Measurements from ENCODE around the gene RYR2. TPM values are rescaled to one million over a fixed set of nuclear protein-coding genes. Genes with fewer than 3 reads are reported as not detected.

RYR2 gene
- total RNA-seq, 4 donors from 2014 or later = 0.23 to 4.6 (median 0.89) TPM

DNA sequence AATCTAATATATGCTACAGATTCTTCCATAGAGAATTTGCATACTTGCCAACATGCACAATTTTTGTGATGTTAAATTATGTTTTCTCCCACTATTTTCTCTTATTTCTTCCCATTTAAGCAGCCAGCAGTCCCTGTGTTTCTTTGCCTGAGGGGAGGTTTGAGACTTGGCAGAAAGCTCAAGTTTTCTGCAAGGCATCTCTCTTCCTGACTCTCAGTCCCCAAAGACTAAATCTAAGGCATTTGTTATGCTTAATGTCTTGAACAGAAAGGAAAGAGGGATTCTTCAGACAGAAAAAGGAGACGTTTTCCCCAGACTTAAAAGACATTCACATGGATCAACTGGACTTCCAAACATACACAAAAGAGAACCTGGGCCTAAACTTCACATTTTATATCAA lies 354.4 kb downstream of the RYR2 start:
- no peak for DNase-seq
- no peaks in the 10 kb centered on the region for H3K4me1 ChIP-seq
- intact Hi-C loops (cut with DNase I) = no loop called here

DNA sequence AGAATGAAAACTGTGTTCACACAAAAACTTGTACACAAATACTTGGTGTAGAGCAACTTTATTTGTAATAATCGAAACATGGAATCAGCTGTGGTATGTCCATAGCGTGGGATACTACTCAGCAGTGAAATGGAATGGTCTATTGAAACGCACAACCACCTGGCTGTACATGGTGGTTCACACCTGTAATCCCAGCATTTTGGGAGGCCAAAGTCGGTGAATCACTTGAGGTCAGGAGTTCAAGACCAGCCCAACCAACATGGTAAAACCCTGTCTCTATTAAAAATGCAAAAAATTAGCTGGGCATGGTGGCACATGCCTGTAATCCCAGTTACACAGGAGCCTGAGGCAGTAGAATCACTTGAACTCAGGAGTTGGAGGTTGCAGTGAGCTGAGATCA lies 356.8 kb downstream of the RYR2 start:
- H3K9me3 ChIP-seq = peaks cover 0 to 6% (median 0%) of the 10 kb centered on the region in 3 donors
- intact Hi-C loops (cut with DNase I) = no loop called here

More for the DNA sequence above, 354.4 kb downstream of the RYR2 start:
- H3K36me3 ChIP-seq = no peaks in the 10 kb centered on the region
- H3K27ac ChIP-seq = no peak overlapping the region
- WGBS, 2 donors = 0 to 33% methylated on average over 1 of the region's 1 CpG
- no peak overlapping the region for H3K4me3 ChIP-seq
- H3K27me3 ChIP-seq = no peaks in the 10 kb centered on the region
- H3K9me3 ChIP-seq = peaks cover 0 to 6% (median 0%) of the 10 kb centered on the region in 3 donors
- TF ChIP-seq, protein P1, sequence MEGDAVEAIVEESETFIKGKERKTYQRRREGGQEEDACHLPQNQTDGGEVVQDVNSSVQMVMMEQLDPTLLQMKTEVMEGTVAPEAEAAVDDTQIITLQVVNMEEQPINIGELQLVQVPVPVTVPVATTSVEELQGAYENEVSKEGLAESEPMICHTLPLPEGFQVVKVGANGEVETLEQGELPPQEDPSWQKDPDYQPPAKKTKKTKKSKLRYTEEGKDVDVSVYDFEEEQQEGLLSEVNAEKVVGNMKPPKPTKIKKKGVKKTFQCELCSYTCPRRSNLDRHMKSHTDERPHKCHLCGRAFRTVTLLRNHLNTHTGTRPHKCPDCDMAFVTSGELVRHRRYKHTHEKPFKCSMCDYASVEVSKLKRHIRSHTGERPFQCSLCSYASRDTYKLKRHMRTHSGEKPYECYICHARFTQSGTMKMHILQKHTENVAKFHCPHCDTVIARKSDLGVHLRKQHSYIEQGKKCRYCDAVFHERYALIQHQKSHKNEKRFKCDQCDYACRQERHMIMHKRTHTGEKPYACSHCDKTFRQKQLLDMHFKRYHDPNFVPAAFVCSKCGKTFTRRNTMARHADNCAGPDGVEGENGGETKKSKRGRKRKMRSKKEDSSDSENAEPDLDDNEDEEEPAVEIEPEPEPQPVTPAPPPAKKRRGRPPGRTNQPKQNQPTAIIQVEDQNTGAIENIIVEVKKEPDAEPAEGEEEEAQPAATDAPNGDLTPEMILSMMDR (IDR thresholded peaks at IDR 0.05) = no peak
- TF ChIP-seq POLR2A (IDR thresholded peaks at IDR 0.05) = no peak

DNA sequence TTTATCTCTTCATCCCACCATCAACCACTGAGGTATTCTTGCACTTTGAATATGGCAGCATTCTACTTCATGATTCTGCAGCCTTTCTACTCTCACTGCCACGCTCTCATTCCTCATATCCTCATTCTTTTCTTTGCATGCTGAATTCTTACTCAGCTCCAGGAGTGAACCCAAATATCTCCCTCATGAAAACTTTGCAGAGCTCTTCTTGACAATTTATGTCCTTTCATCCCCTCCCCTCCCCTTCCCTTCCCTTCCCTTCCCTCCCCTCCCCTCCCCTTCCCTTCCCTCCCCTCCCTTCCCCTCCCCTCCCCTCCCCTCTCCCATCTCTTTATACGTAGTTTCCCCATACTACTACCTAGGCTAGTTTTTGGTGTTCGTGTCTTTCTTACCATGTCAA lies 363.9 kb downstream of the RYR2 start:
- Histone ChIP-seq H3K27me3 (no peaks in the 10 kb centered on the region), H3K4me1 (no peaks in the 10 kb centered on the region), H3K4me3 (no peak overlapping the region), H3K9me3 (no peaks in the 10 kb centered on the region), H3K27ac (no peak overlapping the region), H3K36me3 (no peaks in the 10 kb centered on the region)
- DNase-seq = no peak
- no peak for TF ChIP-seq POLR2A (IDR thresholded peaks at IDR 0.05)
- TF ChIP-seq, protein P1 (IDR thresholded peaks at IDR 0.05) = no peak
- 64 to 74% methylated on average over 3 of the region's 3 CpGs for WGBS, 2 donors
- intact Hi-C loops (cut with DNase I) = no loop called here

More for the DNA sequence above, 356.8 kb downstream of the RYR2 start:
- Histone ChIP-seq H3K27ac (no peak overlapping the region), H3K36me3 (no peaks in the 10 kb centered on the region), H3K4me3 (no peak overlapping the region), H3K27me3 (no peaks in the 10 kb centered on the region), H3K4me1 (no peaks in the 10 kb centered on the region)
- 76 to 77% methylated on average over 4 of the region's 4 CpGs for WGBS, 2 donors
- TF ChIP-seq POLR2A (IDR thresholded peaks at IDR 0.05) = no peak
- TF ChIP-seq, protein P1 (IDR thresholded peaks at IDR 0.05) = no peak
- no peak for DNase-seq

DNA sequence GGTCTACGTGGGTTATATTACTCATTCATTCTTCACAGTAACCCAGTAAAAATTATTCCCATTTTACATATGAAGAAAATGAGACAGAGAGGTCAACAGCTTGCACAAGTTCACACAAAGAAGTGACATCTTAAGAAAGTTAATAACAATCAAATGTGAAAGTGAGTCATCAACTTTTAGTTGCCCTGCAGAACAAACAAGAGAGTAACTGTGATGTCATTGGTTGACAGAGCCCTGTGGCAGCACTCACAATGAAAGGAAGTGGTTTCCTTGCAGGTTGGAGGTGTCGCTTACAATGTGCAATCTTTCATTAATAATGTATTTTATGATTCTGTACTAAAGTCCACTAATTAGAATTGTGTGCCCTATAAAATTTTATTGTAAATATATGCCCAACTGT lies 369.6 kb downstream of the RYR2 start:
- Histone ChIP-seq H3K27ac (no peak overlapping the region), H3K4me3 (no peak overlapping the region), H3K27me3 (no peaks in the 10 kb centered on the region), H3K9me3 (no peaks in the 10 kb centered on the region), H3K36me3 (no peaks in the 10 kb centered on the region), H3K4me1 (no peaks in the 10 kb centered on the region)
- intact Hi-C loops (cut with DNase I) = no loop called here
- TF ChIP-seq POLR2A (IDR thresholded peaks at IDR 0.05) = no peak
- TF ChIP-seq, protein P1 (IDR thresholded peaks at IDR 0.05) = no peak
- no peak for DNase-seq
- WGBS, 2 donors = 57 to 58% methylated on average over 2 of the region's 2 CpGs

DNA sequence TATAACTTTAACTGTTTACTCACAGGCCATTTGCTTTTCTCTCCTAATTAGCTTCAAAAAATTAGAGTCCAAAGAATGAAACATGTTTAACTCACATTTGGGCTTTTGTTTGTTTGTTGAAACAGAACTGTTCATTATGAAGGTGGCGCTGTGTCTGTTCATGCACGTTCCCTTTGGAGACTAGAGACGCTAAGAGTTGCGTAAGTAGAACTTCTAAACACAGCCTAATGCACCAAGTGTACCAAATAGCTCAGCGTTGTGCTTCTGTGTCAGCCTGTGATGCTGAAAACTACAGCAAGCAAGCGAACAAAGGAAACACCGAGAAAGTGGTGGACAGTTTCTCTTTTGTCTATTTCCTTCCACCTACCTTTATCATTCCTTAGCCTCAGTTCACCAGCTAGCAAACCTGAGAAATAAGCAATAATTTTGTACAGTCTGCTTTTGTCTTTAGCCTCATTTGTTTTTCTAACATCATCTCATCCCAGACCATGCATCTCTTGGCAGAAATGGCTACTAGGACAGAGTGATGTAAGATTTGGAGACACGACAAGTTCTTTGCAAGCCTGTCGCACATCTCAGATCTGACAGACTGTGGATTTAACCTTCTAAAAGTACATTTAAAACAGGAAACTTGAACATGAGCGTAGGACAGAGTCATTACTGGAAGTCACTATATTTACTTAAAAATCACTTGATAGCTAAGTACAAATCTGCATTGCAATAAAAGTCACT lies 375.1 kb downstream of the RYR2 start:
- 71 to 85% methylated on average over 10 of the region's 10 CpGs for WGBS, 2 donors

More for the DNA sequence above, 375.1 kb downstream of the RYR2 start:
- H3K27me3 ChIP-seq = no peaks in the 10 kb centered on the region
- H3K27ac ChIP-seq = no peak overlapping the region
- H3K4me3 ChIP-seq = no peak overlapping the region
- intact Hi-C loops (cut with DNase I) = no loop called here
- no peaks in the 10 kb centered on the region for H3K4me1 ChIP-seq
- H3K36me3 ChIP-seq = no peaks in the 10 kb centered on the region
- no peak for DNase-seq
- H3K9me3 ChIP-seq = no peaks in the 10 kb centered on the region
- TF ChIP-seq POLR2A (IDR thresholded peaks at IDR 0.05) = no peak
- TF ChIP-seq, protein P1 (IDR thresholded peaks at IDR 0.05) = no peak

Data from esophagus squamous epithelium (tissue), 5 donors.